Glutamatergic neuron (in vitro differentiated cells): ENCODE data around the gene HOGA1. TPM values are rescaled to one million over a fixed set of nuclear protein-coding genes. Genes with fewer than 3 reads are reported as not detected.

ENCODE experiments used
- DNase-seq: peaks from one replicate; pipeline ENCODE4 v3.0.0; 2022
- H3K27ac Mint-ChIP-seq: one replicate; pipeline ENCODE4 v1.8.0; 2020; ENCODE audit warnings: mild to moderate bottlenecking, mixed read lengths, inconsistent platforms; ENCODE audit not compliant: unreplicated experiment
- H3K27me3 Mint-ChIP-seq: one replicate; pipeline ENCODE4 v1.8.0; 2020; ENCODE audit warnings: mild to moderate bottlenecking, moderate library complexity, mixed read lengths, inconsistent platforms; ENCODE audit not compliant: unreplicated experiment
- H3K36me3 Mint-ChIP-seq: one replicate; pipeline ENCODE4 v1.8.0; 2020; ENCODE audit warnings: mild to moderate bottlenecking, mixed read lengths, inconsistent platforms; ENCODE audit not compliant: unreplicated experiment
- H3K4me1 Mint-ChIP-seq: one replicate; pipeline ENCODE4 v1.8.0; 2020; ENCODE audit warnings: mild to moderate bottlenecking, low read depth, mixed read lengths, inconsistent platforms; ENCODE audit not compliant: unreplicated experiment
- H3K4me3 Mint-ChIP-seq: one replicate; pipeline ENCODE4 v1.8.0; 2020; ENCODE audit warnings: mild to moderate bottlenecking, mixed read lengths, inconsistent platforms; ENCODE audit not compliant: unreplicated experiment
- H3K9me3 Mint-ChIP-seq: one replicate; pipeline ENCODE4 v1.8.0; 2020; ENCODE audit warnings: mild to moderate bottlenecking, moderate library complexity, mixed read lengths, inconsistent platforms; ENCODE audit not compliant: unreplicated experiment
- total RNA-seq: library from RNA; stranded (reverse); fragmentation: NEBNext Ultra II Directional; extraction: Animal tissue kit (Norgen Biotek cat#: 25700); gene quantifications from one replicate; pipeline ENCODE4 v1.2.1, GENCODE V29; 2021; ENCODE audit not compliant: unreplicated experiment
- TF ChIP-seq, protein P1 (sequence below): fragments of 200-600 bp; sonication (generic); IDR thresholded peaks from one replicate; pipeline ENCODE4 v1.5.0; 2021; ENCODE audit not compliant: partially characterized antibody, unreplicated experiment

The HOGA1 gene
- total RNA-seq, 1 donor from 2014 or later = not detected

- Mint-ChIP-seq H3K27me3 (peaks cover 5% of the 10 kb centered on the region), H3K27ac (peak overlapping the region; percentile 50), H3K9me3 (peaks cover 4% of the 10 kb centered on the region), H3K4me1 (peaks cover 32% of the 10 kb centered on the region), H3K4me3 (peak overlapping the region; percentile 53), H3K36me3 (no peaks in the 10 kb centered on the region)
- no peak for DNase-seq
- TF ChIP-seq, protein P1, sequence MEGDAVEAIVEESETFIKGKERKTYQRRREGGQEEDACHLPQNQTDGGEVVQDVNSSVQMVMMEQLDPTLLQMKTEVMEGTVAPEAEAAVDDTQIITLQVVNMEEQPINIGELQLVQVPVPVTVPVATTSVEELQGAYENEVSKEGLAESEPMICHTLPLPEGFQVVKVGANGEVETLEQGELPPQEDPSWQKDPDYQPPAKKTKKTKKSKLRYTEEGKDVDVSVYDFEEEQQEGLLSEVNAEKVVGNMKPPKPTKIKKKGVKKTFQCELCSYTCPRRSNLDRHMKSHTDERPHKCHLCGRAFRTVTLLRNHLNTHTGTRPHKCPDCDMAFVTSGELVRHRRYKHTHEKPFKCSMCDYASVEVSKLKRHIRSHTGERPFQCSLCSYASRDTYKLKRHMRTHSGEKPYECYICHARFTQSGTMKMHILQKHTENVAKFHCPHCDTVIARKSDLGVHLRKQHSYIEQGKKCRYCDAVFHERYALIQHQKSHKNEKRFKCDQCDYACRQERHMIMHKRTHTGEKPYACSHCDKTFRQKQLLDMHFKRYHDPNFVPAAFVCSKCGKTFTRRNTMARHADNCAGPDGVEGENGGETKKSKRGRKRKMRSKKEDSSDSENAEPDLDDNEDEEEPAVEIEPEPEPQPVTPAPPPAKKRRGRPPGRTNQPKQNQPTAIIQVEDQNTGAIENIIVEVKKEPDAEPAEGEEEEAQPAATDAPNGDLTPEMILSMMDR = no peak
Measured at GRCh38 chr10:97548828-97549455, 35.2 kb upstream of the HOGA1 start.

- Mint-ChIP-seq H3K27ac (peak overlapping the region; percentile 83), H3K9me3 (peaks cover 4% of the 10 kb centered on the region), H3K4me1 (peaks cover 32% of the 10 kb centered on the region), H3K27me3 (peaks cover 5% of the 10 kb centered on the region), H3K36me3 (no peaks in the 10 kb centered on the region), H3K4me3 (peak overlapping the region; percentile 58)
- DNase-seq = peak; percentile 52
- TF ChIP-seq, protein P1 = no peak
Measured at GRCh38 chr10:97549587-97550322, 34.4 kb upstream of the HOGA1 start.

GRCh38 chr10:97550336-97551149 is 33.6 kb upstream of the HOGA1 start:
- Mint-ChIP-seq H3K9me3 (peaks cover 7% of the 10 kb centered on the region), H3K4me3 (peak overlapping the region; percentile 67), H3K4me1 (peaks cover 30% of the 10 kb centered on the region), H3K36me3 (no peaks in the 10 kb centered on the region), H3K27ac (peak overlapping the region; percentile 83), H3K27me3 (peaks cover 5% of the 10 kb centered on the region)
- no peak for DNase-seq
- TF ChIP-seq, protein P1 = no peak

- Mint-ChIP-seq H3K4me1 (peaks cover 30% of the 10 kb centered on the region), H3K4me3 (no peak overlapping the region)
- DNase-seq = no peak
Measured at GRCh38 chr10:97551271-97551670, 32.9 kb upstream of the HOGA1 start.

More at GRCh38 chr10:97551271-97551670, 32.9 kb upstream of the HOGA1 start:
- H3K27me3 Mint-ChIP-seq = peaks cover 5% of the 10 kb centered on the region
- no peak overlapping the region for H3K27ac Mint-ChIP-seq
- no peaks in the 10 kb centered on the region for H3K36me3 Mint-ChIP-seq
- H3K9me3 Mint-ChIP-seq = peaks cover 7% of the 10 kb centered on the region
- TF ChIP-seq, protein P1 = no peak
